GM12872 (cell line): ENCODE results near the gene DOCK1.

ENCODE experiments used
- CTCF ChIP-seq: IDR thresholded peaks from 3 replicates; pipeline ENCODE4 v1.5.1; 2011; ENCODE audit warnings: low read depth, mild to moderate bottlenecking, low read length, moderate library complexity; ENCODE audit not compliant: insufficient read depth

Gene DOCK1

DNA sequence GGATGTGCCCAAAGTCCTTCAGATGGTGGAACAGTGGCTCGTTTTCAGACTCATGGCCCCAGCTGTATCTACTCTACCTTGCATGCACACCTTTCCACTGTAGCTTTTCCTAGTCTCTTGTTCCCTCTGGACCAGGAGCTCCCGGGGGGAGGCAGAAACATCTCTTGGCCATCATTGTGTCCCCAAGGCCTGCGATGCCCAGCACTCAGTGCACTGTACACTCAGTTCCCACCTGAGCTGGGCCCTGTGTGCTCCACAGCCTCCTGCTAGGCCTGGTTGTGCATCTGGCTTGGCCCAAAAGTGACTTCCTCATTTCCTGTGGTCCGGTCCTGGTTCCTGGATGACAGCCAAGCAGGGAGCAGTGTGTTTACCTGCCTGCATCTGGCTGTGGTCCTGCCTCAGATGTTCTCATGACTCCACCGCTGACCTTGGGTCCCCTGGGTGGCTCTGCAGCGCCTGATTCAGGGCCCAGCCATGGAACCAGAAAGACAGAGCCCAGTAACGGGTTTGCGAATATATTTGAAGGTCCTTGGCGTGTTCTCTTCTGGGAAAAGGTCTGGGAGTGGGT is 9.9 kb upstream of the DOCK1 start:
- TF ChIP-seq CTCF: no peak

DNA sequence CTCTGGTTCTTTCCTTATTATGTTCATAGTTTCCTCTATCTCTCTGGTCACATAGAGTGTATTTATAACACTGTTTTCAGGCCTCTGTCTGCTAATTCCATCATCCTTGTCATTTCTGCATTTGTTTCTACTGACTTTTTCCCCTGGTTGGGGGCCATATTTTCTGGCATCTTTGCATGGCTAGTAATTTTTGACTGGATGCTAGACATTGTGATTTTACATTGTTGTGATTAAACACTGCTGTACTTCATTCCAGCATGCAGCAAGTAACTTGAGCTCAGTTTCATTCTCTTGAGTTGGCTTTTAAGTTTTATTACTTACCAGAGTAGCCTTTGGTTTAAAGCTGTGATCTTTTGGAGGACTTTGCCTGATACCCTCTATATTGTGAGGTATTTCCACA is 6.8 kb upstream of the DOCK1 start:
- TF ChIP-seq CTCF: no peak

DNA sequence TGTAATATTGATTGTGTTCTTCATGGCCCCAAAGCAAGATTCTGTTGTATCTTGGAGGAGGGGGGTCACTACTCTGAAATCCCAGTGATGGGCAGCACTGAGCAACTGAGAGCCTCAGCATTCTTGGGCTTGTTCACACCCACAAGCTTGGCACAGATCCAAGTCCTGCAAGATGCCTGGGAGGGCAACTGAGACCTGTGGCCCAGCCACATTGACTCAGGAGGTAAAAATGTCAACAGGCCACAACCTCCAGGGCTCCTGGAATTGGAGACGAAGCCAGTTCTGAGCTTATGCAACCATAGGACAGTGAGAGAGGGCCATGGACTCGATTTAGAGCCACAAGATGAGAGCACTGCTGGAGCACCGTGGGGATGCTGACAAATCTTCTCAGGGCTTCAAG is 3.1 kb upstream of the DOCK1 start:
- no peak for TF ChIP-seq CTCF

- no peak for TF ChIP-seq CTCF
Measured at GRCh38 chr10:126903656-126904360, 1.4 kb upstream of the DOCK1 start.

DNA sequence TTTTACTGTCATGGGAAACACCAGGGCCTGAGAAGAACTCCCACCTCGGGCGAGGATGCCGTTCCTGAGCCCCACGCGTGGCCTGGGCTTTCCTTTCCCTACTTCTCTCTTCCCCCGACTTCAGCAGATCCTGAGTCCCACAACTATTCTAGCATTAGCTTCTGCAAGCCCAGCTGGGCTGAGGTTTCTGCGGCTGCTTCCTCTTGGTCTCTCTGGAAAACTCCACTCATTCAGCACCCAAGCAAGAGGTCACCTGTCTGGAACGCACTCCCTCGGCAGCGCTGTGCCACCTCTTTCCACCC is 761 bp upstream of the DOCK1 start:
- no peak for TF ChIP-seq CTCF

DNA sequence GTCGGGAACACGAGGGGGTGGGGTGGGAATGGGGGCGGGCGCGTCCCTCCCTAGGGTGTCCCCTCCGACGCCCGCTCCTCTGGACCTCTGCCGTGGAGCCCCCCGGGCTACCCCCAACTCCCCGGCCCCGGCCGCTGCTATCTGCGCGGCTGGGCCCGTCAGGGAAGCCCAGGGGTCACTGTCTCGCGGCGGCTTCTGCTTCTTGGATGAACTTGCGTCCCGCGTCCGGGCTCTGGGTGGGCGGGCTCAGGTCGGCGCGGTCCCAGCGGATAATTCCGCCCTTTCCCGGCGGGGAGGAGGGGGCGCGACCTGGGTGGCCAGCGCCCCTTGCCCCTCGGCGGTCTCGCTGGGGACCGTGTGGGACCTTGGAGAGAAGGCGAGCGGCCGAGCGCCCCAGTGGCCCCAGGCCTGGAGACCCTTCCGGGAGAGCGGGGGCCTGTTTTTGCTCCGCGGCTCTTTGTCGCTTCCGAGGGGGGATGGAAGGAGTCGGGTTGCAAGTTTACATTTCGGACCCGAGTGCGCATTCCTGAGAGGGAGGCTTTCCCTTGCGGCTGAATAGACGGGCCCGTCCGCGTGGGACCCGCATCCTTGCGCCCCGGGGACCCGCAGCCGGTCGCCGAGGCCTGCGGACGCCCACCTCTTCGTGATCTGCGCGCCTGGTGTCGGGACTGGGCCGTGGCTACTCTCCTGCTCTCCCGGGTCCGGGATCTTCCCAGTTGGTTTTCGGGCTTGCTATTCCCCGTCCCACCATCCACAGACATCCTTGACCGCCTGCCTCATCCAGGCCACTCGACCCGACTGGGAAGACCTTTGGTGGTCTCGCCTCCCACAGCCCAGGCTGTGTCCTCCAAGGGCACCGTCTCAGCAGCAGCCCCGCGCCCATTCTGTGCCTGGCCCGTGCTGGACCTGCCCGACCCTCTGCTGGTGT is 812 bp downstream of the DOCK1 start:
- TF ChIP-seq CTCF: no peak

GRCh38 chr10:126906704-126907422 is 1.6 kb downstream of the DOCK1 start:
- no peak for TF ChIP-seq CTCF
